GM18873 (cell line): ENCODE data around the gene SH3PXD2B.

Source experiments
- ATAC-seq: cut with Tn5 transposase; IDR thresholded peaks from one replicate; pipeline ENCODE4 v1.9.1; 2021; ENCODE audit warnings: mild to moderate bottlenecking, moderate library complexity, moderate number of reproducible peaks; ENCODE audit not compliant: unreplicated experiment, low FRiP score

SH3PXD2B gene

GRCh38 chr5:172438319-172438668, 16.0 kb downstream of the SH3PXD2B start:
- ATAC-seq, result no peak

- no peak for ATAC-seq
Observed at GRCh38 chr5:172437445-172438318, 16.6 kb downstream of the SH3PXD2B start.

GRCh38 chr5:172436879-172437369, 17.4 kb downstream of the SH3PXD2B start:
- ATAC-seq, result no peak

- ATAC-seq, result no peak
Observed at GRCh38 chr5:172436078-172436878, 18.0 kb downstream of the SH3PXD2B start.

GRCh38 chr5:172435362-172436077, 18.8 kb downstream of the SH3PXD2B start:
- no peak for ATAC-seq

GRCh38 chr5:172434251-172434650, 20.1 kb downstream of the SH3PXD2B start:
- no peak for ATAC-seq

- no peak for ATAC-seq
Observed at GRCh38 chr5:172433513-172433912, 20.8 kb downstream of the SH3PXD2B start.

- no peak for ATAC-seq
Observed at GRCh38 chr5:172433071-172433470, 21.3 kb downstream of the SH3PXD2B start.

- no peak for ATAC-seq
Observed at GRCh38 chr5:172430354-172430753, 24.0 kb downstream of the SH3PXD2B start.

GRCh38 chr5:172429201-172429940, 25.0 kb downstream of the SH3PXD2B start:
- ATAC-seq, result no peak

- ATAC-seq, result no peak
Observed at GRCh38 chr5:172428224-172429166, 25.8 kb downstream of the SH3PXD2B start.

- no peak for ATAC-seq
Observed at GRCh38 chr5:172427202-172427601, 27.1 kb downstream of the SH3PXD2B start.

- ATAC-seq, result no peak
Observed at GRCh38 chr5:172426086-172426485, 28.2 kb downstream of the SH3PXD2B start.

- no peak for ATAC-seq
Observed at GRCh38 chr5:172425402-172425801, 28.9 kb downstream of the SH3PXD2B start.

GRCh38 chr5:172424808-172425207, 29.5 kb downstream of the SH3PXD2B start:
- ATAC-seq, result no peak

- ATAC-seq, result no peak
Observed at GRCh38 chr5:172424111-172424490, 30.2 kb downstream of the SH3PXD2B start.

GRCh38 chr5:172423379-172424110, 30.8 kb downstream of the SH3PXD2B start:
- ATAC-seq, result no peak

- no peak for ATAC-seq
Observed at GRCh38 chr5:172422255-172422654, 32.1 kb downstream of the SH3PXD2B start.
